CD4-positive, alpha-beta T cell treated with Interleukin-17A for 1 hour (primary cell): ENCODE results near the gene RRP7A.
"Not testable (repeated sequence)": the region's sequence is repeated elsewhere in the genome, so short reads cannot be mapped to it uniquely, and the experiment has no call there.

Source experiments
- DNase-seq: peaks from one replicate; pipeline ENCODE4 v3.0.0-alpha.2; 2020

The RRP7A gene

DNA sequence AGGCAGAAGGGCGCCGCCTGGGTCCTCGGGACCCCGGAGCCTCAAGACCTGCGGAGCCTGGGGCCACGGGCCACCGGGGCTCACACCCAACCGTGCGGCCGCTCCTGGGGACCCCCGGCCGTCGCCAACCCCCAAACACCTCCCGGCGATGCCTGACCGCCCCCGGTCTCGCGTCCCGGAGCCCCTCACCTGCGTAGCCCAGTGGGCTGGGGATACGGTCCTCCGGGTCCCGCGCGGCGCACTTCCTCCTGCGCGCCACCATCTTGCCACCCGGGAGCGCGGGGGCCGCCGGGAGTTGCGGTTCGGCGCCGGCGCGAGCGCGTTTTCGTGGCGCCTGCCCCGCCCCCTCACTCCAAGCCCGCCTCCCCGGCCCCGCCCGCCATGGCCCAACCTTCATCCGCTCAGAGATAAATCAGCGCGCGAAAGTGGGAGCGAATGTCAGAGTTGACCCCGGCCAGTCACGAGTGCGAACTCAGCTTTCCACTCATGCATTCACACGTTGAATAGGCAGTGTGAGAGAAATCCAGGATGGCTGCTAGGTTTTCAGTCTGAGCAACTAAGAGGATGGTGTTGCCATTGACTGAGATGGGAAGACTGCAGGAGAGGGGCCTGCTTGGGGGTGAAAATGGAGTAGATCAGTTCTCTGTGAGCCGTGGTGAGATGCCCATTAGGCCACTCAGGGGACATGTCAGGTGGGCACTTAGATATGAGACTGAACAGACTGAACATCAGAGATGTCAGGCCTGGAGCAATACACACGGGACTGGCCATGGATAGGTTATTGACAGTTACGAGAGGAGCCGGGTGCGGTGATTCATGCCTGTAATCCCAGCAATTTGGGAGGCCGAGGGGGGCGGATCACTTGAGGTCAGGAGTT, at the start of gene RRP7A:
Gene RRP7A, minus strand, starts transcription at position 272 of the 877 bp plus-strand sequence. Its CDS starts 10 bp downstream, at position 262.
- DNase-seq: peak; percentile 82

DNA sequence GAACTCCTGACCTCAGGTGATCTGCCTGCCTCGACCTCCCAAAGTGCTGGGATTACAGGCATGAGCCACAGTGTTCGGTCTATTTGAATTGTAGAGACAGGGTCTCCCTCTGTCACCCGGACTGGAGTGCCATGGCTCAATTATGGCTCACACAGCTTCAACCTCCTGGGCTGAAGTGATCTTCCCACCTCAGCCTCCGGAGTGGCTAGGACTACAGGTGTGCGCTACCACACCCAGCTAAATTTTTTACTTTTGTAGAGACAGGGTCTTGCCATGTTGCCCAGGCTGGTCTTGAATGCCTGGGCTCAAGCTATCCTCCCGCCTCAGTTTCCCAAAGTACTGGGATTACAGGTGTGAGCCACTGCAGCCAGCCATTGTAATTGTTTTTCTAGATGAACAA, 48.4 kb upstream of the RRP7A start:
- not testable (repeated sequence) for DNase-seq

GRCh38 chr22:42565956-42566355, 46.4 kb upstream of the RRP7A start:
- no peak for DNase-seq

DNA sequence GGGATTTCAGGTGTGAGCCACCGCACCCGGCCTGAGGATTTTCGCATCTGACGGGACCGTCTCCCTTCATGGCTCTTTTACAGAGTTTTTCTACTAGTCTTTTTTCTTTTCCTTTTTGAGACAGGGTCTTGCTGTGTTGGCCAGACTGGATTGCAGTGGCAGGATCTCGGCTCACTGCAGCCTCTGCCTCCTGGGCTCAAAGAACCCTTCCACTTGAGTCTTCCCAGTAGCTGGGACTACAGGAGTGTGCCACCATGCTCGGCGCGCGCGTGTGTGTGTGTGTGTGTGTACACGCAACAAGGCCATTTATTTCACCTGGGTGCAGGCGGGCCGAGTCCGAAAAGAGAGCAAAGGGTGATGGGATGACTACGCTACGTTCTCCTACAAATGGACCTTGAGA, 45.1 kb upstream of the RRP7A start:
- no peak for DNase-seq

DNA sequence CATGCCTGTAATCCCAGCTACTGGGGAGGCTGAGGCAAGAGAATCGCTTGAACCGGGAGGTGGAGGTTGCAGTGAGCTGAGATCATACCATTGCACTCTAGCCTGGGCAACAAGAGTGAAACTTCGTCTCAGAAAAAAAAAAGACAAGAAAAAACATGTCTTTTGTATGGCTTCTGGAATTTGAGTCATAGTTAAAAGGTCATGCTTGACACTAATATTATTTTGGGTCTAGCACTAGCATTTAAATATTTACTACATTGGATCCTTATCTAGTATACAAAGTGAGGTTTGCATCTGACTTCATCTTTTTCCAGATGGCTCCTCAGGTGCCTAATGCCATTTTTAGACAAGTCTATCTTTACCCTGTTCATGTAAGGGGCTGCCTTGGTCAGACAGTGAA, 44.3 kb upstream of the RRP7A start:
- not testable (repeated sequence) for DNase-seq

- DNase-seq: no peak
Measured at GRCh38 chr22:42562684-42563083, 43.1 kb upstream of the RRP7A start.

DNA sequence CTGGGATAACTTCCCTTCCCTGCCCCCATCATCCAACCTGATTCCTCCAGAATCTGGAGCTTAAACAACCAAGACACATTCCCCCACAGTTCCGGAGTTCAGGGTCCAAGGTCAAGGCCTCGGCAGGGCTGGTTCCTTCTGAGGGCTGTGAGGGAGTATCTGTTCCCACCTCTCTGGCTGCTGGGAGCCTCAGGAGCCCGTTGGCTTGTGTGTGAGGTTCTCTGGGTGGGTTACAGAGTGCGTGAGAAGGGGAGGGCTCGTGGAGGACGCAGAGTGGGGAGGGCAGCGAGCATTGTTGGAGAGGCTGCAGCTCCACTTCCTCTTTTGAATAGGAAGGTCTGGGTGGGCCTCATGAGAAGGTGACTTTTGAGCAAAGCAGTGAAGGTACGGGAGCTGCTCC, 42.7 kb upstream of the RRP7A start:
- no peak for DNase-seq

GRCh38 chr22:42561856-42562255, 42.3 kb upstream of the RRP7A start:
- no peak for DNase-seq

DNA sequence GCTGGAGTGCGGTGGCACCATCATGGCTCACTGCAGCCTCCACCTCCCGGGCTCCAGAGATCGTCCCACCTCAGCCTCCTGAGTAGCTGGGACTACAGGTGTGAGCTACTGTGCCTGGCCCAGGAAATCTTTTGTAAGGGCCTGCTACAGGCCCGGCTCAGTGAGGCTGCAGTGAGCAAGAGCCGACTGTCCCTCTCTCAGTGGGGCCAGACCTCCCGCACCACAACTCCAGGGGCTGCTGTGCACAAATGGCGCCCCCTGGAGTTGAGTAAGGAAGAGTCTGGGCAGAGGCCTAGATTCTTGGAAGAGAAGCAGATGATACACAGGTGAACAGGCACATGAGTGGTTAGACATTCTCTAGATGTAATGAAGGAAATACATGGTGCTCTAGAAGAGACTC, 41.2 kb upstream of the RRP7A start:
- DNase-seq: peak; percentile 22

DNA sequence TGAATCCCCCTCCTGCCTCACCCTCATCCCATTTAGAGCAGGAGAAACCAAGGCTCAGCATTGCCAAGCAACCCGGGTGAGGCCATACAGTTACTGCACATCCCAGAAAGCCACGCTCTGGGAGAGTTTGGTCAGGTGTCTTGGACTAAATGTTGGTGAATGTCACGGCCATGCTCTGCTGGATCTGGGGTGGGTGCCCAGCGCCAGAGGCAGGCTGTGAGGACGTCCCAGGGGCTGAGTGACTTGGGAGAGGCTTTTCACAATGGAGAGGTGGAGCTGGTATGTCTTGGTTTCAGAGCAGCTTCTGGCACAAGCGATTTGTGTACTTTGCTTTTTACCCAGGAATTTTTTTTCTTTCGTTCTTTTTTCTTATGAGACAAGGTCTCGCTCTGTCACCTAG, 40.8 kb upstream of the RRP7A start:
- no peak for DNase-seq

GRCh38 chr22:42553475-42554361, 34.1 kb upstream of the RRP7A start, which contains the start of gene SERHL2:
Gene SERHL2, plus strand, starts transcription at chr22:42553956. Its CDS starts 65 bp downstream, at chr22:42554021.
- peak; percentile 89 for DNase-seq

GRCh38 chr22:42552294-42552647, 32.7 kb upstream of the RRP7A start:
- DNase-seq: not testable (repeated sequence)

DNA sequence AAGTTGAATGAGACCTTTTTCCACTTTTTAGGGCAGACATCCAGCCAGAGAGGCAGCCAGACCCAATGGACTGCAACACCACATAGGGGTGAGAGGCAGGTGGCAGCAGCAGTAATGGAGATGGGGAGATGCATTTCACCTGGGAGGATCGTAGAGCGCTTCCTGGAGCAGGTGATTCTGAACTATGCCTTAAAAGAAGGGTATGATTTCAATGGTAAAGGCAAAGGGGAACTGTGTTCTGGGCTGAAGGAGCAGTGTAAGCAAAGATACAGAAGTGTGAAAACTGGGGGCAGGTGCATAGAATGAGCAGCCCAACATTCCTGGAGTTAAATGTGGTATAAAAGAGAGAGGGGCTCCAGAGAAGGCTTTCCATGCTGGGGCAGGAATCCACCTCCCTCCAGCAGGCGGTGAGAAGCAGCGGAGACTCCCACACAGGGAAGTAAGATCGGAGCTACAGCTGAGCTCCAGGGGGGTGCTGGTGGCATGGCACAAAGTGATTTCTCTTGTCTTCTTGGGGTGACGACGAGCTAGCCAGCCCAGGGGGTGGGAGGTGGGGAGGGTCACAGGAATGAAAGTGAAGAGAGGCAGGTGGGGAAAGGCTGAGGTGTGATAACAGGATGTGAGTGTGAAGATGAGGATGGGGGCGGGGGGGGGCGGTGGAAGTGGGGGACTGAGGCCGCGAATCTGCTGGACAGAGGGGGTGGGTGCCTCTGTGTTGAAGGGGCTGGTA, 29.9 kb upstream of the RRP7A start:
- no peak for DNase-seq

DNA sequence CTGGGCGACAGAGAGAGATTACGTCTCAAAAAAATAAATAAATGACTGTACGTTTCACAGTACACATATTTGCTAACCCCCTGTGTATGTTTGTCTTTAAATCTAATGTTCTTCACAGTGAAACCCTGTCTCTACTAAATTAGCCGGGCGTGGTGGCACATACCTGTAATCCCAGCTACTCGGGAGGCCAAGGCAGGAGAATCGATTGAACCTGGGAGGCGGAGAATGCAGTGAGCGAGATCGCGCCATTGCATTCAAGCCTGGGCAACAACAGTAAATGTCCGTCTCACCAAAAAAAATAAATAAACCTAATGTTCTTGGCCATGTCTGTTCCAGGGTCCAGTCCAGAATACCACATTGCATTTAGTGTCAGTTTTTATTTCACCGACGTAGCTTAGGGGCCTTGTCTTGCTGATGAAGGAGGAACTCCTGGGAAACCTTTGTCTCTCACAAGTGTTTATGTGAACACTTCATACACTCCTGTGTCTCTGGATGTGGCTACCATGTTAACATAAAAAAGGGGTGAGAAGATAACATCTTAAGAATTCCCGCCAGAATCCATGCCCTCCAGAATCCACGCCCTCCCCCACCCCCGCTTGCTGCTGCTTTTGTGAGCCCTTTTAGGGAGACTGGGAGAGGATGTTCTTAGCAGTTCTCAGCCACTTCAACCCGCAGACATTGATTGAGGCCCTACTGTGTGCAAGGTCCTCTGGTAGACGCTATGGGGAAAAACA, 29.2 kb upstream of the RRP7A start:
- DNase-seq: no peak

DNA sequence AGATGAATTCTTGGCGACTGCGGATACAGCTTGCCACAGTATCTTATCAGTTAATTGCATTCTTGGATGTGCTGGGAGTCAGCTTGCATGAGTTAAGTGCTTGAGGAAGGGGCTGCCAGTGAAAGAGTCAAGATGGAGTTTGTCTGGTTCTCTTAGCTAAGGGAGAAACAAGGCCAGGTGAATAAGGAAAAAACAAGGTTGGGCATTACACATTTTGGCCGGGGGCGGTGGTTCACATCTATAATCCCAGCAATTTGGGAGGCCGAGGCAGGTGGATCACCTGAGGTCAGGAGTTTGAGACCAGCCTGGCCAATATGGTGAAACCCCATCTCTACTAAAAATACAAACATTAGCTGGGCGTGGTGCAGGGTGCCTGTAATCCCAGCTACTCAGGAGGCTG, 28.5 kb upstream of the RRP7A start:
- not testable (repeated sequence) for DNase-seq

DNA sequence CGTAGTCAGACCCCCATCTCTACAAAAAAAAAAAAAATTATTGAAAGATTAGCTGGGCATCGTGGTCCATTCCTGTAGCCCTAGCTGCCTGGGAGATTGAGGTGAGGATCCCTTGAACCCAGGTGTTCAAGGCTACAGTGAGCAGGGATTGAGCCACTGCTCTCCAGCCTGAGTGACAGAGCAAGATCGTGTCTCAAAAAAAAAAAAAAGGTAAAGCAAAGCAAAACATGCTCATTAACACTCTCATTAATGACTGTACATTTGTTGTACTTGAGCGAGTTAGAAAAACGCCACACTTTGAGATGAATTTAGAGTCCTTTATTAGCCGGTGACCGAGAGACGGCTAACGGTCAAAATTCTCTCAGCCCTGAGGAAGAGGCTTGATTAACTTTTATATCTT, 28.0 kb upstream of the RRP7A start:
- DNase-seq: no peak

- no peak for DNase-seq
Measured at GRCh38 chr22:42544686-42545085, 25.1 kb upstream of the RRP7A start.

DNA sequence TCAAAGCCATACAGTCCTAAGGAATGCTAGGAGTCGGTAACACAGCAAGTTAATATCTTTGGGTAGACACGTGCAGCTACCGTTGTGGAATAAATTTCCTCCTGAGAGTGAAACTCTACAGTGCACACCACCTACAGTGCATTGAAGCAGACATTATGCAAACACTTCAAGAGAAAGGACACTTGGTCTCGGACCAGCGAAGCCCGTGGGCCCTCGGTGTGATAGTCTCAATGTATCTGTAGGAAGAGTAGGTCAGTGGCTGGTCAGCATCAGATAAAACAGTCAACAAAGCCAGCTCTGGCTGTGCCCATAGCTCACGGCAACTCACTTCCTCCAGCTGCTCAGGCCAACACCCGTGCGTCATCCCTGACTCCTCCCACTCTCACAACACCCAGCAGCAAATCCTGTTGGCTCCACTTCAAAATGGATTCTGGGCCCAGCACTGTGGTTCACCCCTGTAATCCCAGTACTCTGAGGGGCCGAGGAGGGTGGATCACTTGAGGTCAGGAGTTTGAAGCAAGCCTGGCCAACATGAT, 19.7 kb upstream of the RRP7A start:
- not testable (repeated sequence) for DNase-seq

DNA sequence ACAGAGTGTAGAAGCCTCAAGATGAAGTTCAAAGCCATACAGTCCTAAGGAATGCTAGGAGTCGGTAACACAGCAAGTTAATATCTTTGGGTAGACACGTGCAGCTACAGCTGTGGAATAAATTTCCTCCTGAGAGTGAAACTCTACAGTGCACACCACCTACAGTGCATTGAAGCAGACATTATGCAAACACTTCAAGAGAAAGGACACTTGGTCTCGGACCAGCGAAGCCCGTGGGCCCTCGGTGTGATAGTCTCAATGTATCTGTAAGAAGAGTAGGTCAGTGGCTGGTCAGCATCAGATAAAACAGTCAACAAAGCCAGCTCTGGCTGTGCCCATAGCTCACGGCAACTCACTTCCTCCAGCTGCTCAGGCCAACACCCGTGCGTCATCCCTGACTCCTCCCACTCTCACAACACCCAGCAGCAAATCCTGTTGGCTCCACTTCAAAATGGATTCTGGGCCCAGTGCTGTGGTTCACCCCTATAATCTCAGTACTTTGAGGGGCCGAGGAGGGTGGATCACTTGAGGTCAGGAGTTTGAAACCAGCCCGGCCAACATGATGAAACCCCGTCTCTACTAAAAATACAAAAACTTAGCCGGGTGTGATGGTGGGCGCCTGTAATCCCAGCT, 17.7 kb upstream of the RRP7A start:
- not testable (repeated sequence) for DNase-seq

GRCh38 chr22:42536634-42537033, 17.0 kb upstream of the RRP7A start:
- not testable (repeated sequence) for DNase-seq

- DNase-seq: no peak
Measured at GRCh38 chr22:42536166-42536565, 16.6 kb upstream of the RRP7A start.
